Heart left ventricle (tissue), 16 donors: Measurements from ENCODE around the gene NOCT. TPM values are rescaled to one million over a fixed set of nuclear protein-coding genes. Genes with fewer than 3 reads are reported as not detected.

ENCODE experiments used
- ATAC-seq, 4 donors: fragments of 200-7000 bp; cut with Tn5 transposase; one replicate each; pipeline ENCODE4 v1.9.1; 2020 to 2022; ENCODE audit warnings: moderate library complexity in 4 of 4, mild to moderate bottlenecking in 3 of 4, moderate number of reproducible peaks in 1 of 4
- DNase-seq, 5 donors: peaks; one replicate each; pipeline ENCODE4 v3.0.0-alpha.2; 2020
- H3K27ac ChIP-seq, 12 donors: fragments of 200-600 bp; sonication (generic) in 4 of 12; one replicate each; pipeline versions ENCODE4 v1.5.0 to v1.8.0; 2016 to 2022; ENCODE audit warnings: mild to moderate bottlenecking in 2 of 12
- H3K27me3 ChIP-seq, 9 donors: fragments of 200-600 bp; sonication (generic) in 2 of 9; one replicate each; pipeline versions ENCODE4 v1.5.1 to v1.8.0; 2016 to 2022; ENCODE audit warnings: mild to moderate bottlenecking in 3 of 9
- H3K36me3 ChIP-seq, 9 donors: fragments of 200-600 bp; sonication (generic) in 2 of 9; one replicate each; pipeline versions ENCODE4 v1.5.0 to v1.8.0; 2018 to 2022; ENCODE audit warnings: mild to moderate bottlenecking in 2 of 9
- H3K4me1 ChIP-seq, 12 donors: fragments of 200-600 bp; sonication (generic) in 4 of 12; one replicate each; pipeline versions ENCODE4 v1.5.0 to v1.8.0; 2016 to 2022; ENCODE audit warnings: mild to moderate bottlenecking in 3 of 12
- H3K4me3 ChIP-seq, 12 donors: fragments of 200-600 bp; sonication (generic) in 4 of 12; one replicate each; pipeline versions ENCODE4 v1.5.0 to v1.8.0; 2017 to 2022; ENCODE audit warnings: mild to moderate bottlenecking in 9 of 12, moderate library complexity in 4 of 12
- H3K9me3 ChIP-seq, 12 donors: fragments of 200-600 bp; sonication (generic) in 4 of 12; one replicate each; pipeline versions ENCODE4 v1.5.0 to v1.8.0; 2016 to 2022; ENCODE audit warnings: mild to moderate bottlenecking in 1 of 12
- POLR2A ChIP-seq, 2 donors: fragments of 450-650 bp; IDR thresholded peaks; one replicate each; pipeline ENCODE4 v1.6.1; 2017; ENCODE audit warnings: antibody characterized with exemption in 2 of 2, mild to moderate bottlenecking in 2 of 2, moderate library complexity in 2 of 2
- WGBS, 4 donors: extraction: QIAGEN DNeasy Blood & Tissue Kit in 2 of 4; methylation state at CpG; one replicate each; pipeline versions ENCODE4 v1.1.5 to v1.1.7; 2013 to 2018; 5-methylcytosine and 5-hydroxymethylcytosine counted together
- intact Hi-C, 10 donors: fragments of 100-400 bp; cut with DNase I; formaldehyde crosslinking; loops; one replicate each; pipeline versions ENCODE4 v1.11.1 to v1.14.2; 2022
- polyA plus RNA-seq, 2 donors: library from polyadenylated mRNA; stranded (reverse); fragments of 200-250 nt; gene quantifications; one replicate each; pipeline ENCODE4 v1.2.3, GENCODE V29; 2013
- total RNA-seq, 9 donors: library from RNA; depleted of rRNA in 2 of 9; stranded (reverse); fragments of >200 nt in 2 of 9; fragmentation: NEBNext Ultra II Directional in 3 of 9; extraction: Animal tissue kit (Norgen Biotek cat#: 25700) in 3 of 9; gene quantifications; one replicate each; pipeline versions ENCODE4 v1.1.0 to v1.2.4, GENCODE V29; 2016 to 2023
- TF ChIP-seq, protein P1 (sequence below), 12 donors: fragments of 200-600 bp; sonication (generic) in 4 of 12; IDR thresholded peaks; one replicate each; pipeline versions ENCODE4 v1.5.0 to v1.8.0; 2018 to 2022; ENCODE audit warnings: antibody characterized with exemption in 12 of 12, mild to moderate bottlenecking in 5 of 12
- donor health status: ischemic (EF 13 %, LVEDD 7.1; RV severe dilation, severe dysfunction).
- donor health status: healthy with polysubstance abuse.
- donor health status: DM: no; HTN: yes; CAD: no.
- donor health status: DM: no; HTN: no; CAD: no.
- donor health status: ischemic (EF 25% LVEDD 6.9; RV normal size, moderate dysfunction).
- donor health status: ischemic (EF 25% LVEDD 5.7; RV mildly dilated, moderate dysfunction).
- donor health status: healthy.
- donor health status: DM: yes; HTN: yes; CAD: no.
- donor health status: ischemic (EF 35%, LVEDD 5.7; RV mildly dilated, moderate dysfunction).
- donor health status: nonischemic (EF 11% LVEDD 7.7; RV severe dilation, severe dysfunction).
- donor health status: DM: yes; HTN: yes; CAD: no.
- donor health status: PGD.
- donor health status: ischemic (EF 29% LVEDD 5.4; RV normal size, mild dysfunction).
- donor health status: nonischemic (EF 23%, LVEDD 6.1; RV moderate dilation, normal function).

The NOCT gene
- total and polyA plus RNA-seq, 11 donors: 3.1 to 16.8 (median 8.5) TPM

DNA sequence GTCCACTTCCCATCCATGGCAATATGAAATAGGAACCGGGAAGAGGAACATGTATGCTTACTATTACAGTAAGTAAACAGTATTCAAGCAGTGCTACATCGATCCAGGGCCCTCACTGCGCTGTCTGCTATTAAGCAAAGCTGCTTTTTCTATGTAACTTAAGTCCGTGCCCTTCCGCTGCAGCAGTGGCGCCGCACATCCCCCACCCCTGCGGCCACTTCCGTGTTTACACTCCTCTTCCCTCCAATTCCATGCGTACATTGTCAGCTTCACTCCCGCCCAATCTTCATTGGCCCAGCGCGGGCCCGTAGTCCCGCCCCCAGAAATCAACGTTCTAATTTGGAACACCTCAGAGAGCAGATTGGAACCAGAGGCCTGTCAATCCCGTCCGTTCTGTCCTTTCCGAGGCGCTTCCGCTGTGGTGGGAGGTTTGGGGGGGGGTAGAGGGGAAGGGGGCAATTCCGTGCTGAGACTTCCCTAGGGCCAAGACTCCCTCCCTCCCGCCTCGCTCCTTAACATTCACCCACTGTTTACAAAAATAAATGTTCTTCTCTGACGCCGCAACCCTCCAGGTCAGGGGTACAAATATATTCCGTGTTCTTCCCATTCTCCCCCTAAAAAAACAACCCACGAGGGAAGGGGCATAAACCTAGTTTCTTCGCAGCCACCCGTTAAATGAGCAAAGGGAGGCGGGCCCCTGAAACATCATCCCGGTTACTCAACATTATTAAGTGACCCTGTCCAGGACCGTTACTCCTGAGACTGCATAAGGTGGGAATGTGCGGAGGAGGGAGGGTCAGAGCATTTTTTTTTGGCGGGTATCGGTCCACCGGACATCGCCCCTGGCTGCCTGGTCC lies 67.4 kb downstream of the NOCT start:
- WGBS, 4 donors: 0 to 1% (median 0%) methylated on average over 37 to 38 of the region's 38 CpGs
- intact Hi-C loops: loop anchor here (1.0 to 10.0 kb wide), 9 partner anchors 46 to 369 kb away; partner anchors contain the start of genes ELF2 (in 6 of the 10), NAA15 (in 3 of the 10), NDUFC1 (in 3 of the 10) and RAB33B (in 1 of the 10)
- peak; percentile 95 to 96 (median 95) for DNase-seq
- Histone ChIP-seq H3K27ac (peak overlapping the region; percentile 80 to 97 (median 94)), H3K9me3 (no peaks in the 10 kb centered on the region), H3K36me3 (no peaks in the 10 kb centered on the region), H3K4me3 (peak overlapping the region; percentile 72 to 94 (median 82)), H3K27me3 (no peaks in the 10 kb centered on the region), H3K4me1 (peaks cover 0 to 48% (median 36%) of the 10 kb centered on the region in 12 donors)
- peak in 1 of 2 donors; percentile 47 for TF ChIP-seq POLR2A (IDR thresholded peaks at IDR 0.05)
- TF ChIP-seq, protein P1, sequence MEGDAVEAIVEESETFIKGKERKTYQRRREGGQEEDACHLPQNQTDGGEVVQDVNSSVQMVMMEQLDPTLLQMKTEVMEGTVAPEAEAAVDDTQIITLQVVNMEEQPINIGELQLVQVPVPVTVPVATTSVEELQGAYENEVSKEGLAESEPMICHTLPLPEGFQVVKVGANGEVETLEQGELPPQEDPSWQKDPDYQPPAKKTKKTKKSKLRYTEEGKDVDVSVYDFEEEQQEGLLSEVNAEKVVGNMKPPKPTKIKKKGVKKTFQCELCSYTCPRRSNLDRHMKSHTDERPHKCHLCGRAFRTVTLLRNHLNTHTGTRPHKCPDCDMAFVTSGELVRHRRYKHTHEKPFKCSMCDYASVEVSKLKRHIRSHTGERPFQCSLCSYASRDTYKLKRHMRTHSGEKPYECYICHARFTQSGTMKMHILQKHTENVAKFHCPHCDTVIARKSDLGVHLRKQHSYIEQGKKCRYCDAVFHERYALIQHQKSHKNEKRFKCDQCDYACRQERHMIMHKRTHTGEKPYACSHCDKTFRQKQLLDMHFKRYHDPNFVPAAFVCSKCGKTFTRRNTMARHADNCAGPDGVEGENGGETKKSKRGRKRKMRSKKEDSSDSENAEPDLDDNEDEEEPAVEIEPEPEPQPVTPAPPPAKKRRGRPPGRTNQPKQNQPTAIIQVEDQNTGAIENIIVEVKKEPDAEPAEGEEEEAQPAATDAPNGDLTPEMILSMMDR (IDR thresholded peaks at IDR 0.05): no peak
- peak; percentile 92 to 96 (median 94) for ATAC-seq

DNA sequence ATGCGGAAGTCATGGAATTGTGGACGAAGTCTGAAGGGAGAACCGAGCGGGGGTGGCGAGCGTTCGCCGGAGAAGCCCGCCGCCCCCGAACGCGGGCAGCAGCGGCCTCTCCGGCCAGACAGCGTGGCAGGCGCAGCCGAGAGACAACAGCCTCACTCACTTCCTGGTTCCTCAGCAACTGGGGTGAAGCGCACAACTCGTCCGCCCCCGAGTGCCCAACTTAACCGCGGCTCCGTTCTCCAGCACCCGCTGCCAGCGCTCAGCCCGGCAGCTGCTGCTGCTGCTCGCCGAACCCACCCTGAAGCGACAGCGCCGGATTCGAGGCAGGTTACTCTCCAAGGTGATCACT lies 68.0 kb downstream of the NOCT start:
- Histone ChIP-seq H3K4me3 (peak overlapping the region; percentile 72 to 94 (median 82)), H3K9me3 (no peaks in the 10 kb centered on the region), H3K27me3 (no peaks in the 10 kb centered on the region), H3K36me3 (no peaks in the 10 kb centered on the region), H3K27ac (peak overlapping the region; percentile 80 to 97 (median 94)), H3K4me1 (peaks cover 0 to 43% (median 30%) of the 10 kb centered on the region in 12 donors)
- ATAC-seq (peak; percentile 36 to 64 (median 63)), DNase-seq (peak; percentile 58 to 79 (median 66))
- intact Hi-C loops: loop anchor here (1.0 to 10.0 kb wide), 9 partner anchors 46 to 369 kb away; partner anchors contain the start of genes ELF2 (in 6 of the 10), NAA15 (in 3 of the 10), NDUFC1 (in 3 of the 10) and RAB33B (in 1 of the 10)
- 0 to 2% (median 0%) methylated on average over 12 to 34 of the region's 34 CpGs for WGBS, 4 donors
- TF ChIP-seq POLR2A (IDR thresholded peaks at IDR 0.05): no peak
- TF ChIP-seq, protein P1 (IDR thresholded peaks at IDR 0.05): peak in 6 of 12 donors; percentile 6 to 43 (median 16)

DNA sequence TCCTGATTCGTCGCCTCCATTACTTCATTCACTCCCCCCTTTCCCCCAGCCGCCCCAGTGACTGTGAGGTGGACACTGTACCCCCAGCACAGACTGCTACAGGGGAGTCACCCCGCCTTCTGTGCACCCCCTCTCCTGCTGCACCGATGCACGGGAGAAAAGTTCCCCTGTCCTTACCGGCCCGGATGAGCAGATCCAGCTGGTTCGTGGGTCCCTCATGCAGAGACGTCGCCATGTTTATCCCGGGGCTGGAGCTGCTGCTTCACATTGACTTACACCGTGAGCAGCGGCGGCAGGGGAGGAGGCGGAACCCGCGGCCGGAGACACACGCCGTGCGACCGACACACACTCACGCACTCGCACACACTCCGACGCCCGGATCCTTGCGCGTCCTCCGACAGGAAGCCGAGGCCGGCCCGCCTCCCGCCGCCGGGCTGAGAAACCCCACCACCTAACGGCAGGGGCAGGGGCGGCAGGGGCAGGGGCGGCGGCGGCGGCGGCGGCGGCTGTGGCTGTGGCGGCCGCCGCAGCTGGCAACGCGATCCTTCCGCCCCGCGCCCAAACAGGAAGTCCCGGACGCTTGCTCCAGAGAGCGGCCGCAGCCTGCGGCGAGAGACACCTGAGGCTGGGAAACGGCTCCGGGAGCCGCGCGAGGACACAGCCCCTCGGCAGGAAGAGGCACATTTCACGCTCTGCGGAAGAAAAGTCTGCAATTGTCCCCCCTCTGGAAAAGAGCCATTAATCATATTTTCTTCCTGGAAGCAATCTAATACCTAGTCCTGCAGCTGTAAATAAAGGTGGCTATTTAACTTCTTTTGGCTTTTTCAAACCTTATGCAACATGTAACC lies 68.6 kb downstream of the NOCT start:
- H3K9me3 ChIP-seq: no peaks in the 10 kb centered on the region
- WGBS, 4 donors: 0 to 2% (median 1%) methylated on average over 29 to 68 of the region's 68 CpGs
- TF ChIP-seq POLR2A (IDR thresholded peaks at IDR 0.05): peak in 1 of 2 donors; percentile 30
- TF ChIP-seq, protein P1 (IDR thresholded peaks at IDR 0.05): peak in 10 of 12 donors; percentile 15 to 54 (median 39)
- no peaks in the 10 kb centered on the region for H3K27me3 ChIP-seq
- H3K36me3 ChIP-seq: no peaks in the 10 kb centered on the region
- peak; percentile 89 to 95 (median 92) for DNase-seq
- peaks cover 0 to 38% (median 29%) of the 10 kb centered on the region in 12 donors for H3K4me1 ChIP-seq
- intact Hi-C loops: loop anchor here (1.0 to 10.0 kb wide), 10 partner anchors 47 to 368 kb away; partner anchors contain the start of genes ELF2 (in 6 of the 10), NAA15 (in 4 of the 10), NDUFC1 (in 3 of the 10) and RAB33B (in 1 of the 10)
- H3K4me3 ChIP-seq: peak overlapping the region; percentile 72 to 94 (median 82)
- ATAC-seq: peak; percentile 57 to 89 (median 78)
- H3K27ac ChIP-seq: peak overlapping the region; percentile 80 to 97 (median 94)
